GM12878 (cell line): Measurements from ENCODE around the gene DOCK7.

ENCODE experiments used
- DPF2 ChIP-seq: fragments of 450-650 bp; IDR thresholded peaks from 2 replicates; pipeline ENCODE4 v1.6.1; 2017; ENCODE audit warnings: mild to moderate bottlenecking
- EP300 ChIP-seq, 2 experiments: fragments of 150-350 bp in 1 of 2; IDR thresholded peaks; 2 replicates each; pipeline ENCODE4 v1.6.1; 2011 to 2012; ENCODE audit warnings: low read depth in 2 of 2, low read length in 2 of 2, borderline replicate concordance in 1 of 2, improper control_type of control experiment in 1 of 2, inconsistent platforms in 1 of 2; ENCODE audit not compliant: control insufficient read depth in 1 of 2
- EZH2 ChIP-seq: IDR thresholded peaks from 2 replicates; pipeline ENCODE4 v1.6.1; 2012; ENCODE audit warnings: low read depth, mild to moderate bottlenecking, control low read depth, inconsistent platforms, low read length, borderline replicate concordance; ENCODE audit not compliant: control insufficient read depth
- TF ChIP-seq, protein P1 (sequence below), 3 experiments: IDR thresholded peaks in 2 of 3; conservative IDR thresholded peaks in 1 of 3; 2 replicates each; pipeline ENCODE4 v1.5.1; 2011; ENCODE audit warnings: low read depth in 3 of 3, low read length in 3 of 3, mild to moderate bottlenecking in 3 of 3, control low read depth in 2 of 3, moderate library complexity in 2 of 3, inconsistent platforms in 1 of 3, mixed read lengths in 1 of 3; ENCODE audit not compliant: control insufficient read depth in 2 of 3, insufficient read depth in 1 of 3; ENCODE audit errors: extremely low read depth in 1 of 3

DNA sequence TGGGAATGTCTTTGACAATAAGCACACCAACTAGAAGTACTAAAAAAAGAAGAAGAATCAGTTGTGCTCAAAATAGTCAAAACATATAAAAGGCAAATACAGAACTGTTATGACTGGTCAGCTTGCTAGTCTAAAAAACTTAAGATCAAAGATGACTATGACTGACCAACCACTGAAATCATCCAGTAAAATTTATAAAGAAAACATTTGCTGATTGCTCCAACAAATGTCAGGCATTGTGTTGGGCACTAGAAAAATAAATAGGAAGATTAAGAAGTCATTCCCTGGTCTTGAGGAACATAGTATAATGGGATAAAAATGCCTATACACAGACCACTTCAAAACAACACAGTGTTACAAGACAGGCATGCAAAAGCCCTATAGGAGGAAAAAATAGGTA, 100.2 kb downstream of the DOCK7 start:
- TF ChIP-seq, protein P1, sequence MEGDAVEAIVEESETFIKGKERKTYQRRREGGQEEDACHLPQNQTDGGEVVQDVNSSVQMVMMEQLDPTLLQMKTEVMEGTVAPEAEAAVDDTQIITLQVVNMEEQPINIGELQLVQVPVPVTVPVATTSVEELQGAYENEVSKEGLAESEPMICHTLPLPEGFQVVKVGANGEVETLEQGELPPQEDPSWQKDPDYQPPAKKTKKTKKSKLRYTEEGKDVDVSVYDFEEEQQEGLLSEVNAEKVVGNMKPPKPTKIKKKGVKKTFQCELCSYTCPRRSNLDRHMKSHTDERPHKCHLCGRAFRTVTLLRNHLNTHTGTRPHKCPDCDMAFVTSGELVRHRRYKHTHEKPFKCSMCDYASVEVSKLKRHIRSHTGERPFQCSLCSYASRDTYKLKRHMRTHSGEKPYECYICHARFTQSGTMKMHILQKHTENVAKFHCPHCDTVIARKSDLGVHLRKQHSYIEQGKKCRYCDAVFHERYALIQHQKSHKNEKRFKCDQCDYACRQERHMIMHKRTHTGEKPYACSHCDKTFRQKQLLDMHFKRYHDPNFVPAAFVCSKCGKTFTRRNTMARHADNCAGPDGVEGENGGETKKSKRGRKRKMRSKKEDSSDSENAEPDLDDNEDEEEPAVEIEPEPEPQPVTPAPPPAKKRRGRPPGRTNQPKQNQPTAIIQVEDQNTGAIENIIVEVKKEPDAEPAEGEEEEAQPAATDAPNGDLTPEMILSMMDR (IDR thresholded peaks at IDR 0.05 in 2 of 3, conservative IDR thresholded peaks at IDR 0.05 in 1 of 3; ENCODE audit: control insufficient read depth in 2 of 3, extremely low read depth in 1 of 3, insufficient read depth in 1 of 3, low read depth in 3 of 3, low read length in 3 of 3), result no peak
- TF ChIP-seq DPF2 (no peak), EP300 (IDR thresholded peaks at IDR 0.05; ENCODE audit: borderline replicate concordance in 1 of 2, control insufficient read depth in 1 of 2, low read depth in 2 of 2, low read length in 2 of 2) (no peak), EZH2 (no peak)
